Erythroblast (primary cell): ENCODE data around the gene SMAP1.
A peak's percentile ranks its signal among the peaks of the same experiment; 100 is the strongest.

Source experiments
- DNase-seq, 2 experiments: peaks; one replicate each; lab custom pipeline; 2025; lab: John Stamatoyannopoulos, UW
- GATA1 ChIP-seq: IDR thresholded peaks from 2 replicates; pipeline ENCODE4 v1.6.1; 2011; ENCODE audit warnings: low read depth, mild to moderate bottlenecking, control low read depth, low read length, moderate library complexity
- POLR2A ChIP-seq: IDR thresholded peaks from 2 replicates; pipeline ENCODE4 v1.6.1; 2011; ENCODE audit warnings: mild to moderate bottlenecking, low read length

Gene SMAP1

DNA sequence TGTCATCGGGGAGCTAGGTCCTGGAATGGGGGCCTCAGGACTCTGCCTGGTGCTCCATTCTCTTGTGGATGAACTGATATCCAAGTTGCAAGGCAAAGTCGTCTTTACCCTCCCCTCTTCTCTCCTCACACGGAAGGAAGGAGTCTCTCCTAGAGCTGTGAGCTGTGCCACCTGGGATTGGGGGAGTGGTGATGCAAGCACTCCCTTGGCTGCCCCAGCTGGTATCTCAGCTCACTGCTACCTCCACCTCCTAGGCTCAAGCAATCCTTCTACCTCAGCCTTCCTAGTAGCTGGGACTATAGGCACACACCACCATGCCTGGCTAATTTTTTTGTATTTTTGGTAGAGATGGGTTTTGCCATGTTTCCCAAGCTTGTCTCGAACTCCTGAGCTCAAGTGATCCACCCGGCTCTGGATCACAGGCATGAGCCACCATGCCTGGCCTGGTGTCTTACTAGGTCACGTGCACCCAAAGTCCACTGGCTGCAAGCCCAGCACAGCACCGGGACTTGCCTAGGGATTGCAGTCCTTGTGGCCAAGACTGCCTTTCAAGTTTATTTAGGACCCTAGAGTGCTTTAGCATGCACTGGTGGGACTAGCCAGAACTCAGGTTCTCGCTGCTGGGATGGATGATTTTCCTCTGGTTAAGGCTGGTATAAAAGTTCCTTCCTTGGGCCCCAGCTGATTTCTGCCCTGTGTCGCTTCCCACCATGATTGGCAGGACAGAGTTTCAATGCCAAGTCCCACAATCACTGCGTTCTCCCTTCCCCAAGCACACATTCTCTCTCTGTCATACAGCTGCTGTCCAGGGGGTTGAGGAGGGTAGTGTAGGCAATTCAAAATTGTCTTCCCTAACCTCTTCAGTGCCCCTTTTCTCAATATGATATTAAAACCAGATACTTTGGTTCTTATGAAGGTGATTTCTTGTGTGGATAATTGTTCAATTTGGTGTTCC lies 33.5 kb downstream of the SMAP1 start:
- TF ChIP-seq GATA1 (no peak), POLR2A (no peak)
- no peak for DNase-seq

DNA sequence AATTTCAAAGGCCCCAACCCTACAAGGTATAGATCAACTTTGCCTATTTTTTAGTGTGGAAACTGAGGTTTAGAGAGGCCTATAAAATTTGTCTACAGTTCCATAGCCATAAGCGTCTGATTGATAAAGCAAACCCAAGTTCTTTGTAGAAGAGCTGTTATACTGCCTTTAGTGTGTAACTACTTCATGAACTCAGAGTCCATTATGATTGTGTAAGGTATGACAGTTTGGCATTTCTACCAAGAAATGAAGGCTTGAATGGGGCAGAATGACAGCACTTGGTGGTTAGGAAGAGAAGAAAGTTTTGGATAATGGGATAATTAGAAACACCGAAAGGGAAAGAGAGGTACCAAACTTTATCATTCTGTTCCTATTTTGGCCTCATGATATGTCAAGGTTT lies 38.1 kb downstream of the SMAP1 start:
- no peak for DNase-seq
- no peak for TF ChIP-seq GATA1
- TF ChIP-seq POLR2A = no peak

DNA sequence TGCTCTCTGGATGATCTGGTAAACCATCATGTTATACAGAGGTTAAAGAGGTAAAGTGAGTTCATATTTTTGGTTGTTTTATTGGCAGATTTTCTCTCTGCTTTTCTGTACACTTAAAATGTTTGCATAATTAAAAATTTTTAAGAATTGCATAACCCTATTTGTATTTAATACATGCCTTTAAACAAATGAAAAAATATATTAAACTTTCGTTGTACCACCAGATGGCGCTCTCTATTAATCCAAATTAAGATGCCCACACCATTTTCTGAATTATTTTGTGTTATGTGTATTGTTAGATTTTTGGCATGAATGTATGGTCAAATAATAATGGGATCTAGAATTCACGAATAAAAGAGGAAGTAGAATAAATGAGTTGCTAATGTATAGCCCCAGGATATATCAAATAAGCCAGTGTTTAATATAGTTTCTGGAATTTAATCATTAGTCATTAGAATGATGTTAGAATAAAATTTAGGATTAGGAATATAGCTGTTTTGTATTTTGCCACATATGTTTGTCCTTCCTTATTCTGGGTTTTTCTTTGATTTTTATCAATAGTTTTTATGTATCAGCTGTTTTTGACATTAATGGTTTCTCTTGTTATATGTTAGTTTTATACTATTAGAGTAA lies 38.9 kb downstream of the SMAP1 start:
- no peak for TF ChIP-seq POLR2A
- no peak for TF ChIP-seq GATA1
- peak; percentile 55 to 76 for DNase-seq

DNA sequence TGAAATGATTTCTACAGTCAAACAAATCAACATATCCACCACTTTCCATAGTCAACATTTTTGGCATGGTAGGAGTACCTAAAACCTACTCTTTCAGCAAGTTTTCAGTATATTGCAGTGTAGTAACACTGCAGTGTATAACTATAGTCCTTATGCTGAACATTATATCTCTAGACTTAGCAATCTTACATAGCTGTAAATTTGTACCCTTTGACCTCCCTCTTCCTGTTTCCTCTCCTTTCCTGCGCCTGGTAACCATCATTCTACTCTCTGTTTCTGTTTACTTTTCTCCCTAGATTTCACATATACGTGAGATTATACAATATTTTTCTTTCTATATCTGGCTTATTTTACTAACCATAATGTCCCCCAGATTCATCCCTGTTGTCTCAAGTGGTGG lies 40.2 kb downstream of the SMAP1 start:
- no peak for TF ChIP-seq GATA1
- TF ChIP-seq POLR2A = no peak
- no peak for DNase-seq

DNA sequence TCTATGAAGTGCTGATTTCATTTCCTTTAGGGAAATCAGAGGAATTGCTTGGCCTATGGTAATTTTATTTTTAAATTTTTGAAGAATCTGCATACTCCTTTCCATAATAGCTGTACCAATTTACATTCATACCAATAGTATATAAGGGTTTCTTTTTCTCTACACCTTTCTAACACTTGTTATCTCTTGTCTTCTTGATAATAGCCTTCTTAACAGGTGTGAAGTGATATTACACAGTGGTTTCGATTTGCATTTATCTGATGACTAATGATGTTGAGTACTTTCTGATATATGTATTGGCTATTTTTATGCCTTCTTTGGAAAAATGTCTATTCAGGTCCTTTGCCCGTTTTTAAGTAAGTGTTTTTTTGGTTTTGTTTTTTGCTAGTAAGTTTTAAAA lies 40.8 kb downstream of the SMAP1 start:
- DNase-seq = no peak
- TF ChIP-seq POLR2A (no peak), GATA1 (no peak)

DNA sequence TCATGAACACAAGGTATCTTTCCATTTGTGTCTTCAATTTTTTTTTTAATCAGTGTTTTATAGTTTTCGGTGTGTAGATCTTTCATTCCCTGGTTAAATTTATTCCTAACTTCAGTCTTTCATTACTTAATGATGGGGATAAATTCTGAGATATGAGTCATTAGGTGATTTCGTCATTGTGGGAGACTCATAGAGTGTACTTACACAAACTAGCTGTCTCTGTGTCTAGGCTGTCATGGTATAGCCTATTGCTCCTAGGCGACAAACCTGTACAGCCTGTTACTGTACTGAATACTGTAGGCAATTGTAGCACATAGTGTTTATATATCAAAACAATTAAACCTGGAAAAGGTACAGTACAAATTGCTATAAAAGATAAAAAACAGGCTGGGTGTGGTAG lies 42.1 kb downstream of the SMAP1 start:
- peak in 1 of 2 experiments; percentile 4 for DNase-seq
- TF ChIP-seq GATA1 = no peak
- no peak for TF ChIP-seq POLR2A

DNA sequence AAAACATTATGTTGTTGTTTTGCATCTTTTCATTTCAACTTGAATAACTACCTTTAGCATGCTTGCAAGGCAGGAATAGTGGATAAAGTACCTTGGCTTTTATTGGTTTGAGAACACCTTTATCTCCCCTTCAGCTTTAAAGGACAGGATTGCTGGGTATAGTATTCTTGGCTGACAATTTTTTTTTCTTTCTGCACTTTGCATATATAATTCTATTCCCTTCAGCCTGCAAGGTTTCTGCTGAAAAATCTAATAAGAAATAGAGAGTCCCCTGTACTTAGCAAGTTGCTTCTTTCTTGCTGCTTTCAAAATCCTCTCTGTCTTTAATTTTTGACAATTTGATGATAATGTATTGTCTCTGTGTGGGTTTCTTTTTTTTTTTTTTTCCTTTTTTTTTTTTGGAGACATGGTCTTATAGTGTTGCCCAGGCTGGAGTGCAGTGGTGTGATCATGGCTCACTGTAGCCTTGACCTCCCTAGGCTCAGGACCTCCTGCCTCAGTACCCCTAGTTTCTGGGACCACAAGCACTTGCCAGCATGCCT lies 47.1 kb downstream of the SMAP1 start:
- no peak for DNase-seq
- no peak for TF ChIP-seq POLR2A

DNA sequence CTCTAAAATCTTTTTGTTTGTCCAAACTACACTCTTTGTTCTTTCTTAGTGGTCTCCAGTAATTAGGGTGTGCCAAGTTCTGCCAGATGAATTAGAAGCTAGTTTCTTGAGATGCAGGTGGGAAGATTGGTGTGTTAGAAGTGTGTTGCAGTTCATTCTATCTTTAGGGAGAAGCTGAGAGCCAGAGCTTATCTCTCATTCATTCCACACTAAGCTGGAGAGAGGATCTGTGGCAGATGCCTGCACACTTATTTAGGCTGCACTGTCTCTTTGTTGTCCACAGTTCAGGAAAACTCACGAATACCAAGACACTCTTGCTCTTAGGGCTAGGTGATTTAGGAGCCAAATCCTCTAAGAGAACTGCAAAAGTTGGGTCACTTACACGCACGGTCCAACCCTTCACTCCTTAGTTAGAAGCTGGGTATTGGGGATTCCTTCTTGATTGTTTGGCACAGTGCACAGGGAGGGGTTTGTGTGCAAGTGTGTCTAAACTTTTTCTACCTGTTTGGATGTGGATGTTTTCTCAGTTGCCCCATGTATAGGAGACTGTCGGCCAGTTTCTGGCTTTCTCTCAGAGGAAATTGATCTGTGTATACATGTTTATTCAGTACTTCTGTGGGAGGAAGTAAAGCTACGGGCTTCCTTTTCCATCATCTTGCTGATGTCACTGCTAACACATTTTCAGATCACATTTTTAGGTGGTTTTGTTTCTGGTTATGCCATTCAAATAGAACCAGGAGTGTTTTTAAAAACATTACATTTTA lies 49.5 kb downstream of the SMAP1 start:
- no peak for DNase-seq
- TF ChIP-seq POLR2A = no peak
- TF ChIP-seq GATA1 = no peak

DNA sequence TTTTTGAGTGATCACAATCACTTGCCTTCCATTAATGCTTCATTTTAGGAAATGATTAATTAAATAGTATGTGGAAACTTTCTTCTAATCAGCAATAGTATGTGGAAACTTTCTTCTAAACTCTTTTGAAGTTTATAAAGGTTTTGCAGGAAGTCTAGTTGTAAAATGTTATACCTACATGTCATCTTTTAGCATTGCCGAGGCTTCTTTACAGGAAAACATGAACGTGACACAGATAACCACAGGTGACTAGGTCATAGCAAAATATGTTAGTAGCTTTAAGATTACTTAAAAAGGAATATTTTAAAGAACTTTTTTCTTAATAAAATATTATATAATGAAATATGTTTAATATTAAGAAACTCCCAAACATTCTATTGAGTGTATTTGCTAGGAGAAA lies 56.8 kb downstream of the SMAP1 start:
- TF ChIP-seq GATA1 (no peak), POLR2A (no peak)
- DNase-seq = no peak

DNA sequence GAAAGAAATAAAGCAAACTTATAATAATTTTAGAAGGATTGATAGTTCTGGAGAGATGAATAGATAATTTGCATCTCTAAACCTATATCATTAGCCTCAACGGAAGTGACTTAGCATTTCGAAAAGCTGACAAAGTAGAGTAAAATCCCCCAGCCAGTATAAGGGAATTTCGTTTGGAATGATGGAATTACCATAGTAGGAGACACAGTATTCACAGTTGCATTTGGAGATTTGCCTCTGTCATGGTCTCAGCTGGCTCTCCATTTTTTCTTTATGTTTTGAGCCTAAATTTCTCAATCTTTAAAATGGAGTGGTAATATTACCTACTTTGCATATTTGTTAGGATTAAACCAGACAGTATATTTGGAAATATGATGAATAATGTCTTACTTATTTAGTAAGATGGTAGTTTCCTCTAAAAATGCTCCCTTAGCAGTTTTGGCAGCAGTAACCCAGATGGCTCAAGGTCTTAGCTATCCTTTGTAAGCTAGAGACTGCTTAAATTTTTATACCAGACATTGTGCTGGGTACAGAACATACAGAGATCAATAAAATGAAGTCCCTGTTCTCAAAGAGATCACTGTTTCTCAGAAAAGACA lies 58.2 kb downstream of the SMAP1 start:
- no peak for DNase-seq
- TF ChIP-seq GATA1 (no peak), POLR2A (no peak)

DNA sequence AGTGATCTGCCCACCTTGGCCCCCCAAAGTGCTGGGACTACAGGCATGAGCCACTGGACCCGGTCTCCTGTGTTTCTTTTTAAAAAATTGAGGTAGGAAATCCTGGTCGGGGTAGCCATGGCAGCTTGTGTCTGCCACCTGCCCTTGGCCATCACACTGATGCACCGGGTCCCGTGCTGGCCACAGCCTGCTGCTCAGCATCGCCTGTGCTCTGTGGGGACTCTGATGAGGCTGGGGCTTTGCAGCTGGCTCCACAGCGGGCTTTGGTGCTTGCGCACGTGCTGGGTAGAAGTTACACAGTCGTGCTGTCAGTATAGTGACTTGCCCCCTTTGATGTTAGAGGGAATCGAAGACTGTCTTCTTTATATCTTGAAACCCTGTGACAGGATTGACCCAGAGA lies 66.7 kb downstream of the SMAP1 start:
- no peak for DNase-seq
- no peak for TF ChIP-seq POLR2A
- no peak for TF ChIP-seq GATA1

DNA sequence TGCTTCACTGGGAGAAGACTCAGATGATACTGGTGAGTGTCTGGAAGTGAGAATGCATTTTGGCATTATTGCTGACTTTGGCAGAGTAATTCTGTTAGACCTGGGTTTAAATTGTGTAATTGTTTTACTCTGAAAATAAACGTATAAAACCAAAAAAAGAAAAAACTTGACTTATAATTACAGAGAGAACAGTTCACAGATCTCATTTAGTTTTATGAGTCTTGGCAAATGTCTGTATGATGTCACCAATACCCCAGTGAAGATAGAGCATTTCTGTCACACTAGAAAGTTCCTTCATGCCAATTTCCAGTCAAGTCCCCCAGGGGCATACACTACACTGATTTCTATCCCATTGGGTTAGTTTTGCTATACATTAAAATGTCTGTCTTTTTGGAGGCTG lies 67.3 kb downstream of the SMAP1 start:
- TF ChIP-seq GATA1 (no peak), POLR2A (no peak)
- no peak for DNase-seq

DNA sequence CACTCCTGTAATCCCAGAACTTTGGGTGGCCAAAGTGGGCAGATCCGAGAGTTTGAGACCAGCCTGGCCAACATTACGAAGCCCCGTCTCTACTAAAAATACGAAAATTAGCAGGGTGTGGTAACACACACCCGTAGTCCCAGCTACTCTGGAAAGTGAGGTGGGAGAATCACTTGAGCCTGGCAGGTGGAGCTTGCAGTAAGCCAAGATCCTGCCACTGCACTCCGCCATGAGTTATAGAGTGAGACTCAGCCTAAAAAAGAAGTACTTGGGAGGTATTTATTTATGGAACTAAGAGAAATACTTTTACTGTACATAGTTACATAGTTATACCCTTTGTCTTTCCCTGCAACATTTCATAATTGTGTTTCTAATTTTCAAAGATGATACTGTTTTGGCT lies 67.8 kb downstream of the SMAP1 start:
- TF ChIP-seq POLR2A (no peak), GATA1 (no peak)
- no peak for DNase-seq

DNA sequence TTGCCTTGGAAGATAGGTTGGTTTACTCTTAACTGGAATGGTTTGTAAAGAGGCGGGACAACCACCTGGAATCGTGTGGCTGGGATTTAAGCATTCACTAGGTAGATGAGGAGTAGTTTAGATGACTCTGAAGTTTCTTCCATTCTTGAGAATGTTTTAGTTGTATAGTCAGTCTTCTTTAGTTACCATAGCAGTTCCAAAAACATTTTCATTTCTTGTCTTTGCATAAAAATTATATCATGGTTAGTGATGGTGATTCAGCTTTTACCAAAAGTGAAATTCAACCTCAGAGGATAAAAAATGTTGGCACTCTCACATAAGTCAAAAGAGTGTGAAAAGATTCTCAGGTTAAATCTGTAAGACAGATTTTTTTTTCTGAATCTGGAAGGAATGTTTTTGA lies 70.3 kb downstream of the SMAP1 start:
- DNase-seq = no peak
- TF ChIP-seq POLR2A (no peak), GATA1 (no peak)
